AG04449 (cell line): ENCODE measurements around the gene RAB8B.

Source experiments
- CTCF ChIA-PET: fragments of 350-600 bp; formaldehyde crosslinking; extraction: SDS; loops from one replicate; lab custom pipeline; 2021; ENCODE audit warnings: antibody characterized with exemption; lab: Yijun Ruan, JAX
- POLR2A ChIA-PET: fragments of 400-600, 350-600 bp; formaldehyde crosslinking; extraction: SDS; loops from one replicate; lab custom pipeline; 2020; ENCODE audit warnings: antibody characterized with exemption, inconsistent platforms; lab: Yijun Ruan, JAX
- DNase-seq: peaks from one replicate; pipeline ENCODE4 v3.0.0-alpha.2; 2010; ENCODE audit warnings: low read depth, low spot score
- H3K4me3 ChIP-seq: 2 replicates; pipeline ENCODE4 v1.5.1; 2011; ENCODE audit warnings: low read depth, mild to moderate bottlenecking, control low read depth, low read length
- CTCF ChIP-seq: IDR thresholded peaks from one replicate; pipeline ENCODE4 v1.5.1; 2011; ENCODE audit warnings: mild to moderate bottlenecking, moderate library complexity, low read length, control low read depth, inconsistent platforms; ENCODE audit not compliant: insufficient read depth; ENCODE audit errors: missing control alignments

The RAB8B gene

GRCh38 chr15:63305260-63305659 is 115.9 kb downstream of the RAB8B start:
- ChIA-PET POLR2A (no interaction called here), CTCF (no interaction called here)
- DNase-seq = no peak
- H3K4me3 ChIP-seq = no peak overlapping the region
- TF ChIP-seq CTCF = no peak

DNA sequence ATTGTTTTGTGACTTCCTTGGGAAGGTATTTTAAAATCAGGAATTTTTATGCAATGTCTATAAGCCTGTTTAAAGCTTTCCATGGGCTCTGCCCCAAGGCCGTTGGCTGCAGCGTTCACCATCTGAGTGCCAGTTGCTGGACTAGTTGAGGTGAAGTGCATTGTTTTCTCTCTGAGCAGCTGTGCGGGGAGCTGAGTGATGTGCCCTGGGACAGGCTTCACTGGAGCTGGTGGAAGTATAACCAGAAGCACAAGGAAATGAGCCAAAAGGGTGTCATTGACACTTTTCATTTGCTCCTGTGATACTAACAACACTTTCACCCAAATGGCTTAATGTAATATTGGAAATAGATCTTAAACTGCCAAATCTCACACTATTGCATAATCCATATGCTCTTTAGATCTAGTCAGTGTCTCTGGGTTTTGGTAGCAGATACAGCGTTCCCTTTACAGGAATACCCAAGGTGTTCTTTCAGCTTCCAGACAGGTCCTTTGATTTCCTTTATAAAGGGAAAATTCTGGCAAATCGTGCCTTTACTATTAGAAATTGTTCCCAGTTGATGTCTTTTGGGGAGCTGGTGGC is 117.2 kb downstream of the RAB8B start:
- CTCF ChIA-PET = interaction anchor here (0.7 to 3.1 kb wide), 5 partner anchors 8 to 15 kb away, joined by 3 to 8 read pairs (median 3); no protein-coding TSS in a partner anchor
- no peak for TF ChIP-seq CTCF
- DNase-seq = no peak
- H3K4me3 ChIP-seq = no peak overlapping the region
- POLR2A ChIA-PET = no interaction called here

DNA sequence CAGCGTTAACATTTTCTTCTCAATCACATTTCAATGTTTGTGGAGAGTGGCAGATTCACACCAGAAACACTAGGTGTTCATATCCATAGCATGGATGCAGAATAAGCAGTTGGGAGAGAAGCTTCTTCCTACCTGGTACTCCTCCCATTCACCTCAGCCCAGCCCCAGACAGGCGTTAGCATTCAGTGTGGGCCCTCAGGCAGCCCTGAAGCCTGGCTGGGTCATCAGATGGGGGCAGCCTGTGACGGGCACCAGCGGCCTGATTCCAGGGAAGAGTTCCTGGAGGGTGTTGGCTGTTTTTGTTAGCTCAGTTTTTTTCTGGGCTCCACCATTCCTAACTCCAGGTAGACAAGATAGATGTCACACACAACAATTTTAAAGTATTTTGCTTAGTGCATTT is 119.1 kb downstream of the RAB8B start:
- no peak for DNase-seq
- ChIA-PET CTCF (interaction anchor here (1.9 to 3.1 kb wide), 3 partner anchors 14 to 21 kb away, joined by 5 to 8 read pairs (median 6); no protein-coding TSS in a partner anchor), POLR2A (no interaction called here)
- TF ChIP-seq CTCF = no peak
- no peak overlapping the region for H3K4me3 ChIP-seq

DNA sequence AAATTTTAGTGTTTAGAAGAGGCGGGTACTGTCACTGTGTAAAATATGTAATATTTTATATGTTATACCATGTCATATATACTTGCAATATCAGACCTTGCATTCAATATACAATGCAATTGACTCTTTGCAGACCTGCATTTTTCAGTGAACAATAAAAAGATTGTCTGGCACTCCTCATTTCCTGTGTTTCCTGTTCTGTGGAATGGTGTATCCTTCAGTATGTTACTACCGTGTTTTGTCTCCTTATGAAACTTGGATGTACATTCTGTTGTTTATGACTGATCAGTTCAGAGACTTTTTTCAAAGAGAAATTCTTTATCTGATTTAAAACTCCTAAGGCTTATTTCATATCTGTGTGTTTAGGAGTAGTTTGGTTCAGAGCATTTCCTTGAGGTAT is 119.5 kb downstream of the RAB8B start:
- no peak for DNase-seq
- no peak for TF ChIP-seq CTCF
- CTCF ChIA-PET = interaction anchor here (2.0 kb wide), 1 partner anchor 21 kb away, joined by 6 read pairs; no protein-coding TSS in a partner anchor
- POLR2A ChIA-PET = interaction anchor here (0.6 kb wide), 1 partner anchor 25 kb away, joined by 3 read pairs; no protein-coding TSS in a partner anchor
- no peak overlapping the region for H3K4me3 ChIP-seq

DNA sequence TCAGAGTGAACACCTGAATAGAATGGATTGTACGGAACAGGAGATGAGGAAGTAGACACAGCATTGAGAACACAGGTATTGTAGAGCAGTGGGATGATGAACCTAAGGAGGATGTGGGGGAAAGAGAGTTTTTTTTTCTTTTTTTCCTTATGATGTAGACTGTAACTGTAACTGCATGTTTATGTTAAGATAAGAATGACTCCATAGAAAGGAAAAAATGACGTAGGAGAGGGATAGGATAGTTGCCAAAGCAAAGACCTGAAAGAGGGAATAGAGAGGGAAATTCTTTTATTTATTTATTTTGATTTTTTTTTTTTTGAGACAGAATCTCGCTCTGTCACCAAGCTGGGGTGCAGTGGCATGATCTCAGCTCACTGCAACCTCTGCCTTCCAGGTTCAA is 121.2 kb downstream of the RAB8B start:
- ChIA-PET POLR2A (no interaction called here), CTCF (no interaction called here)
- TF ChIP-seq CTCF = no peak
- DNase-seq = no peak
- H3K4me3 ChIP-seq = no peak overlapping the region

GRCh38 chr15:63312286-63312685 is 122.9 kb downstream of the RAB8B start:
- CTCF ChIA-PET = interaction anchor here (1.0 to 1.8 kb wide), 3 partner anchors 10 to 92 kb away, joined by 3 to 5 read pairs (median 5); no protein-coding TSS in a partner anchor
- no peak for TF ChIP-seq CTCF
- POLR2A ChIA-PET = no interaction called here
- H3K4me3 ChIP-seq = no peak overlapping the region
- DNase-seq = no peak
